Right lobe of liver (tissue), 4 donors: ENCODE data around the gene SLC23A3.

ENCODE experiments used
- CTCF ChIP-seq, 4 donors: fragments of 200-600 bp in 3 of 4; fragments of 450-650 bp in 1 of 4; IDR thresholded peaks; one replicate each; pipeline versions ENCODE4 v1.5.1 to v1.8.0; 2016 to 2022; ENCODE audit warnings: antibody characterized with exemption in 4 of 4, mild to moderate bottlenecking in 2 of 4
- POLR2A ChIP-seq: fragments of 450-650 bp; IDR thresholded peaks from one replicate; pipeline ENCODE4 v1.6.1; 2017; ENCODE audit warnings: antibody characterized with exemption, mild to moderate bottlenecking
- donor health status: DM: no; HTN: no; CAD: no.
- donor health status: DM: no; HTN: no; CAD: no.
- donor health status: DM: no; HTN: yes; CAD: no.

- TF ChIP-seq CTCF (IDR thresholded peaks at IDR 0.05) (peak in 1 of 4 donors; percentile 13), POLR2A (peak; percentile 54)
These were observed 44.5 kb downstream of the SLC23A3 start for GRCh38 chr2:219125225-219125885.
